ENCODE results near the gene GPR68. TPM values are rescaled to one million over a fixed set of nuclear protein-coding genes. Genes with fewer than 3 reads are reported as not detected.

The GPR68 gene
- total and polyA plus RNA-seq, 5 donors, result 0.25 to 1.0 (median 0.79) TPM

DNA sequence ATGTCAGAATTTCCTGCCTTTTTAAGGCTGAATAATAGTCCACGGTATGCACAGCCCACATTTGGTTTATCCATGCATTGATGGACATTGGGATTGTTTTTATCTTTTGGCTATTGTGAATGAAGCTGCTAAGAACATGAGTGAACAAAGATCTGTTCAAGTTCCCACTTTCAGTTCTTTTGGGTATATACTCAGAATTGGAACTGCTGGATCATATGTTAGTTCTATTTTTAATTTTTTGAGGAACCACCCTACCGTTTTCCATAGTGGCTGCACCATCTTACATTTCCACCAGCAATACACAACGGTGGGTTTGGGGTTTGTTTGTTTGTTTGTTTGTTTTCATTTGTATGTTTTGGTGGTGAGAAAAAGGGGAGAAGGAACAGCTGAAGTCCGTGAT is 6.4 kb downstream of the GPR68 start:
- Histone ChIP-seq H3K9me3 (ENCODE audit: control insufficient read depth, low read length) (no peaks in the 10 kb centered on the region), H3K4me3 (ENCODE audit: low read length) (no peak overlapping the region), H3K27me3 (ENCODE audit: control insufficient read depth, insufficient read depth) (no peaks in the 10 kb centered on the region), H3K4me1 (ENCODE audit: control insufficient read depth, insufficient read depth, low read length) (no peaks in the 10 kb centered on the region), H3K27ac (ENCODE audit: low read length) (no peak overlapping the region)
- DNase-seq (no peak), ATAC-seq (no peak)
- 78% methylated on average over 4 of the region's 4 CpGs for WGBS
- intact Hi-C loops (cut with DNase I), result no loop called here

DNA sequence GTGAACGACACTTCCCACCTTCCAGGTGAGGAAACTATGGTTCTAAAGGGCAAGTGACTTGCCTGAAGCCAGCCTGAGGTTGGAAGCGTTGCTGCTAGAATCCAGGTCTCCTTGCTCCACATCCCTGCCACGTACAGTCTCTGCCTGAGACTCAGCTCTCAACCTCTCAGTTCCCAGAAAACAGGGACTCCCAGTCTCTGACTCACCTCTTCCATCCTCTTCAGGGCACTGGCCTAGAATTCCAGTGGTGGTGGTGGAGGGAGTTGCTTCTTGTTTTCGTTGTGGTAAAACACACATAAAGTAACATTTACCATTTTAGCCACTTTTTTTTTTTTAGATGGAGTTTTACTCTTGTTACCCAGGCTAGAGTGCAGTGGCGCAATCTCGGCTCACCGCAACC is 7.3 kb downstream of the GPR68 start:
- Histone ChIP-seq H3K9me3 (ENCODE audit: control insufficient read depth, low read length) (no peaks in the 10 kb centered on the region), H3K27me3 (ENCODE audit: control insufficient read depth, insufficient read depth) (no peaks in the 10 kb centered on the region), H3K4me1 (ENCODE audit: control insufficient read depth, insufficient read depth, low read length) (no peaks in the 10 kb centered on the region), H3K27ac (ENCODE audit: low read length) (no peak overlapping the region), H3K4me3 (ENCODE audit: low read length) (no peak overlapping the region)
- intact Hi-C loops (cut with DNase I), result no loop called here
- no peak for ATAC-seq
- 86% methylated on average over 7 of the region's 7 CpGs for WGBS
- no peak for DNase-seq

DNA sequence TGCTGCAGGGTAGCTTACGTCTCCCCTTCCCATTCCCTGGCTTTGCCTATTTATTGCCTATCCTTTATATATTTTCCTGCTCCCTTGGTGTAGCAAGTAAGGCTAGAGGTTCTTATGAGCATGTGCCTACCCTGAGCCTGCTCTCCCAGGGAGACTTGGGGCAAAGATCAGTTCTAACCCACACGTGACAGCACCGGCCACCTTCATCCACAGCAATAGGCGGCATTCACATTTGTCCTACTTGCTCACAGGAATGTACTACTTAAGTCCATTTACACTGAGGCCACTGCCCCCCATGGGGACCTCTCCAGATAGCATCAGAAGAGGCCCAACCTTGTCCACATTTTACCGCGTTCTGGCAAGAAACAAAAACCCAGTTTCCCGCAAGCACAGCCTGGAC is 8.7 kb downstream of the GPR68 start:
- ATAC-seq (no peak), DNase-seq (no peak)
- Histone ChIP-seq H3K27ac (ENCODE audit: low read length) (no peak overlapping the region), H3K27me3 (ENCODE audit: control insufficient read depth, insufficient read depth) (no peaks in the 10 kb centered on the region), H3K4me1 (ENCODE audit: control insufficient read depth, insufficient read depth, low read length) (no peaks in the 10 kb centered on the region), H3K4me3 (ENCODE audit: low read length) (no peak overlapping the region), H3K9me3 (ENCODE audit: control insufficient read depth, low read length) (no peaks in the 10 kb centered on the region)
- WGBS, result 91% methylated on average over 7 of the region's 7 CpGs
- intact Hi-C loops (cut with DNase I), result no loop called here

DNA sequence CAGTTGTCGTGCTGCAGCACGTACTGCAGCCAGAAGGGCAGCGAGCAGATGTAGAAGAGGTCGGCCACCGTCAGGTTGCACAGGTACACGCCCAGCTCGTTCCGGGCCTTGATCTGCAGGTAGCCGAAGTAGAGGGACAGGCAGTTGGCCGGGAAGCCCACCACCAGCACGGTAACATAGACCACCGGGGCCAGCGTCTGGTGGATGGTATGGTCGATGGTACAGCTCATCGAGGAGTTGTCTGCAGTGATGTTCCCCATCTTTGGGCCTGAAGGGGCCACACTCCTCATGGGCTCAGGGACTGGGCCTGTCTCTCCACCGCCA is 9.8 kb downstream of the GPR68 start:
- DNase-seq (peak in 2 of 3 donors; percentile 58 to 60), ATAC-seq (peak in 1 of 2 donors; percentile 5)
- Histone ChIP-seq H3K27me3 (ENCODE audit: control insufficient read depth, insufficient read depth) (no peaks in the 10 kb centered on the region), H3K4me1 (ENCODE audit: control insufficient read depth, insufficient read depth, low read length) (no peaks in the 10 kb centered on the region), H3K27ac (ENCODE audit: low read length) (no peak overlapping the region), H3K9me3 (ENCODE audit: control insufficient read depth, low read length) (no peaks in the 10 kb centered on the region), H3K4me3 (ENCODE audit: low read length) (no peak overlapping the region)
- intact Hi-C loops (cut with DNase I), result no loop called here
- WGBS, result 98% methylated on average over 16 of the region's 16 CpGs

DNA sequence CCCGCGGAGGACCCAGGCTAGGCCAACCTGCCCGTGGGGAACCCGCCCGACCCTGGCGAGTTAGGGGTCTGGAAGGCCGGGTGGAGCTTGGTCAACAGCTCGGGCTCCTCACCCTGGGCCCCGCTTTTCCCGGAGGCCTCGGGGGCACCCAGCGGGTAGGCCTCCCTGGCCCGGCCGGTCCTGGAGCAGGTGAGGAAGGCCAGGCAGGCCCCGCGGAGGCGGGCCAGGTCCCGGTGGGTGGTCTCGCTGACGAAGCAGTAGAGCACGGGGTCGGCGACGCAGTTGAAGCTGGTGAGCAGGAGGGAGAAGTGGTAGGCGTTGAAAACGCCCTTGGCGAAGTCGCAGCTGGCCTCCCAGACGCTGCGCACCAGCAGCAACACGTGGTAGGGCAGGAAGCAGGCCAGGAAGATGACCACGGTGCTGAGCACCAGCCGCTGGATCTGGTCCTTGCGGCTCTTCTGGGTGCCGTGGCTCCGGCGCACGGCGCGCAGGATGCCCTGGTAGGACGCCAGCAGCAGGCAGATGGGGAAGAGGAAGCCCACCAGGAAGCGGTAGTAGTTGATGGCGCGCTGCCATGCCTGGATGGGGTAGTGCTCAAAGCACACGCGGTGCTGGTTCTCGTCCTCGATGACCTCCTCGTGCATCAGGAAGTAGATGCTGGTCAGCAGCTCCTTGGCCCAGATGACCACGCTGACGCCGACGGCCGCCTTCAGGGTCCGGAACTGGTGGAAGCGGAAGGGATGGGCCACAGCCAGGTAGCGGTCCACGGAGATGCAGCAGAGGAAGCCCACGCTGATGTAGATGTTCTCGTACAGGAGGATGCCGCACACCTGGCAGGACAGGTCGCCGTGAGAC is 10.3 kb downstream of the GPR68 start:
- DNase-seq, result peak in 2 of 3 donors; percentile 63 to 65

DNA sequence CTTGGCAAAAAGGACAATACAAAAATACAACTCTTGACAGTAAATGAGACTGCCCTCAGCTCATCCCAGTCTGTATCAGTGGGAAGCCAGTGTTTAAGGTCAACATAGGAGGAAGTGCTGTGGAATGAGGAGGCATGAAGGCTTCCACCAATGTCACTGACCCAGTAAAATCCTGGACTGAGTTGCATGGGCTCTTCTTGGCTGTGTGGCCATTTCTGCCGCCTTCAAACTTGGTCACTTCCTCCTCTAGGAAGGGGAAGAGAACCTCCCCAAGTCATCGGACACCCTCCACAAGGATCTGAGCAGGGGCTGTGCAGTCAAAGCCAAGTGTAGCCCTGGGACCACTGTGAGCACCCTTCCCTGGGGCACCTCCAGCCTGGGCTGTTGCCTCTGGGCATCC is 11.9 kb downstream of the GPR68 start:
- H3K27ac ChIP-seq (ENCODE audit: low read length), result no peak overlapping the region
- WGBS, result 67% methylated on average over 2 of the region's 2 CpGs
- H3K4me1 ChIP-seq (ENCODE audit: control insufficient read depth, insufficient read depth, low read length), result no peaks in the 10 kb centered on the region
- H3K9me3 ChIP-seq (ENCODE audit: control insufficient read depth, low read length), result no peaks in the 10 kb centered on the region
- DNase-seq (no peak), ATAC-seq (no peak)
- intact Hi-C loops (cut with DNase I), result no loop called here
- H3K27me3 ChIP-seq (ENCODE audit: control insufficient read depth, insufficient read depth), result no peaks in the 10 kb centered on the region
- no peak overlapping the region for H3K4me3 ChIP-seq (ENCODE audit: low read length)

More for the DNA sequence above, 10.3 kb downstream of the GPR68 start:
- Histone ChIP-seq H3K4me3 (ENCODE audit: low read length) (no peak overlapping the region), H3K27ac (ENCODE audit: low read length) (no peak overlapping the region), H3K4me1 (ENCODE audit: control insufficient read depth, insufficient read depth, low read length) (no peaks in the 10 kb centered on the region), H3K27me3 (ENCODE audit: control insufficient read depth, insufficient read depth) (no peaks in the 10 kb centered on the region), H3K9me3 (ENCODE audit: control insufficient read depth, low read length) (no peaks in the 10 kb centered on the region)
- WGBS, result 93% methylated on average over 63 of the region's 63 CpGs
- intact Hi-C loops (cut with DNase I), result no loop called here
- ATAC-seq, result peak; percentile 21 to 31

DNA sequence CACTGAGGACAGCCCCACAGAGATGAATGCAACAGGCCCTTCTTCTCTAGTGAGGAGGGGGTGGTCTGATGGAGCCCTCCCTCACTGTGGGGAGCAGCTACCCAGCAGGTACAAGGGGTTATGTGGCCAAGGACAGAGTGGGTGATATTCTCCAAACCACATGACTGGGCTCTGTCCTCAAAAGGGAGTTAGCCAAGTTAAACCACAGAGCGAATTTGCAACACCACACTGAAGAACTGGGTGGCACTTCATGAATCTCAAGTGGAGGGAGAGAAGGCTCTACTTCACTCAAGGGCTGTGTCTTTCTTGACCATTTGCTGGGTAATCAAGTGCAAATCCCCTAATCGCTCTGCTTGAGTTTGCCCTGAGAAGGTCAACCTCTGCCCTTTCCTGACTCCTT is 12.5 kb downstream of the GPR68 start:
- Histone ChIP-seq H3K9me3 (ENCODE audit: control insufficient read depth, low read length) (no peaks in the 10 kb centered on the region), H3K4me1 (ENCODE audit: control insufficient read depth, insufficient read depth, low read length) (no peaks in the 10 kb centered on the region), H3K4me3 (ENCODE audit: low read length) (no peak overlapping the region), H3K27me3 (ENCODE audit: control insufficient read depth, insufficient read depth) (no peaks in the 10 kb centered on the region), H3K27ac (ENCODE audit: low read length) (no peak overlapping the region)
- no peak for ATAC-seq
- intact Hi-C loops (cut with DNase I), result no loop called here
- WGBS, result 93% methylated on average over 2 of the region's 2 CpGs
- no peak for DNase-seq

DNA sequence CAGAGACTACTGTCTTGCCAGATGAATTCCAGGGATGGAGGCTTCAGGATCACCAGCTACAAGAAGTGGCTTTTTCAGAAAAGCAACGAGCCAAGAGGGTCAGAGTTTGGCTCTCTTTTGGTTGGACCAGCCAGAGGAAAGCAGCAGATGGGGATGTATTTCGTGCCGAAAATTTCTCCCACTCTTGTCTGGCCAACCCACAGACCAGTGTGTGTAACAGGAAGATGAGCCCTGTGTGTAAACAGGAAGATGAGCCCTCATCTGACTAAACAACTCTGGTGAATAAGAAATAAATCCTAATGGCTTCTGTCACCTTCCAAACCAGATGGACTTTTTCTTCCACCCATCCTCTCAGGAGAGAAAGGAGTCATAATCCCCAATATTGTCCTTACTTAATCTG is 13.1 kb downstream of the GPR68 start:
- no peak overlapping the region for H3K27ac ChIP-seq (ENCODE audit: low read length)
- 88% methylated on average over 3 of the region's 3 CpGs for WGBS
- no peaks in the 10 kb centered on the region for H3K27me3 ChIP-seq (ENCODE audit: control insufficient read depth, insufficient read depth)
- H3K4me1 ChIP-seq (ENCODE audit: control insufficient read depth, insufficient read depth, low read length), result no peaks in the 10 kb centered on the region
- no peak overlapping the region for H3K4me3 ChIP-seq (ENCODE audit: low read length)
- no peak for ATAC-seq
- intact Hi-C loops (cut with DNase I), result no loop called here
- no peaks in the 10 kb centered on the region for H3K9me3 ChIP-seq (ENCODE audit: control insufficient read depth, low read length)
- no peak for DNase-seq

DNA sequence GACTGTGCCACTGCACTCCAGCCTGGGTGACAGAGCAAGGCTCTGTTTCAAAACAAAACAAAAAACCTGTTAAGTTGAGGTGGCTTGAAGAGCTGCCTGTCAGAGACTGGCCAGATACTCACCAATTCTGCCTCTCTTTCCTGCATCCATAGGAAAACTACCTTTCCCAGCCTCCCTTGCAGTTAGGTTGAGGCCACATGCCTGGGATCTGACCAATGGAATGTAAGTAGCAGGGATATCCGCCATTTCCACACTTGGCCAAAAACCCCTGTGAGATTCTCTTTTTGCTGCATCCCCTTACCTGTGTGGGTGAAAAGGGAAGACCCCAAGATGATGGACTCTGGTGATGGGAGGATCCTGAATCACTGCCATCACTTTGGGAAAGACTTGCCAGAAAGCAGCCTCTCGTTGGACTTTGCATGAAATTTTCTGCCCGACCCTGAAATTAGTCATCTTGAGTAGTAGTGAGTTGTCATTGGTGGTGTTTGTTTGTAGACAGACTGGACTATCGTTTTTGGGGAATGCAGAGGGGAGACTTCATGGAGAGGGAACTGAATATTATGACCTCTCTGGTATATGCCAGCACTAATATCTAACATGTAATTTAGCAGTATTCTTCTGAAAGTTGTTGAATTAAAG is 14.0 kb downstream of the GPR68 start:
- intact Hi-C loops (cut with DNase I), result no loop called here
- Histone ChIP-seq H3K4me1 (ENCODE audit: control insufficient read depth, insufficient read depth, low read length) (no peaks in the 10 kb centered on the region), H3K27me3 (ENCODE audit: control insufficient read depth, insufficient read depth) (no peaks in the 10 kb centered on the region), H3K9me3 (ENCODE audit: control insufficient read depth, low read length) (no peaks in the 10 kb centered on the region), H3K4me3 (ENCODE audit: low read length) (no peak overlapping the region), H3K27ac (ENCODE audit: low read length) (no peak overlapping the region)
- DNase-seq (no peak), ATAC-seq (no peak)
- 92% methylated on average over 4 of the region's 4 CpGs for WGBS

DNA sequence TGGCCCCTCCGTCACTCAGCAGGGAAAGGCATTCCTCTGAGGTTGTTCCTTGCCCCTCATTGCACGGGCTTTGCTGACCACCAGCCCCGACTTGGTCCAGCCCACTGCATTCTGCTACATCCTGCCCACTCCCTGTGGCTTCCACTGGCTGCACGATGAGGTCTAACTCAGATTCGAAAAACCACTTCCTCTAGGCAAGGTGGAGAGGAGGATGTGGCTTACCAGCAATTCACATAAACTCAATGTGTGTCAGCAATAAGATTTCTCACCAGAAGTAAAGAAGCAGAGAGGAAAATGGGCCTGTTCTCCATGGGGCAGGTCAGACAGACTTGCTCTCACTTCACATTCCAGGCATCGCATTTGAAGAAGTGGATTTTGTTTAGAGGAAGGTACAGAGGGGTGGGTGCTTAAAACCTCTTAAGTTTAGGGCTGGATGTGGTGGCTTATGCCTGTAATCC is 14.7 kb downstream of the GPR68 start:
- DNase-seq, result no peak
- Histone ChIP-seq H3K27ac (ENCODE audit: low read length) (no peak overlapping the region), H3K9me3 (ENCODE audit: control insufficient read depth, low read length) (no peaks in the 10 kb centered on the region), H3K4me1 (ENCODE audit: control insufficient read depth, insufficient read depth, low read length) (no peaks in the 10 kb centered on the region), H3K4me3 (ENCODE audit: low read length) (no peak overlapping the region), H3K27me3 (ENCODE audit: control insufficient read depth, insufficient read depth) (no peaks in the 10 kb centered on the region)
- ATAC-seq, result no peak
- intact Hi-C loops (cut with DNase I), result no loop called here
- 76% methylated on average over 6 of the region's 6 CpGs for WGBS

DNA sequence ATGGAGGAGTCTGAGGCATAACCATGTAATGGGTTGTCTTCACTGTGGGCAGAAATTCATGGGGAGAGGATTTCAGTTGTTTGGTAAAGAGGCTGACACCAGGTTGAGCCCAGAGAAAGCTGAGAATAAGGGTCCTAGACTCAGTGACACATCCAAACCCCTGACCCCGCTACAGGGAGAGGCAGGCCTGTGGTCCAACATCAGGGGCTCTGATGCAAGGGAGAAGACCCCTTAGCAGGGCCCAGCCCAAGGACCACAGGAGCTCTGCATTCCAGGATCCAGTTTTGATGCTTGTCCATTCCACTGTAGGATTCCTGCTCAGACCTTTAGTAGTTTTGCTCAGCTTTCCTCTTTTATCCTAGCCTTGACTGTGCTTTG is 15.5 kb downstream of the GPR68 start:
- no peak for DNase-seq
- Histone ChIP-seq H3K4me3 (ENCODE audit: low read length) (no peak overlapping the region), H3K9me3 (ENCODE audit: control insufficient read depth, low read length) (no peaks in the 10 kb centered on the region), H3K27ac (ENCODE audit: low read length) (no peak overlapping the region), H3K27me3 (ENCODE audit: control insufficient read depth, insufficient read depth) (no peaks in the 10 kb centered on the region), H3K4me1 (ENCODE audit: control insufficient read depth, insufficient read depth, low read length) (no peaks in the 10 kb centered on the region)
- intact Hi-C loops (cut with DNase I), result no loop called here
- 97% methylated on average over 1 of the region's 1 CpG for WGBS
- no peak for ATAC-seq

Measured in right cardiac atrium (tissue), 5 donors.